Thyroid gland (tissue), 4 donors: Measurements from ENCODE around the gene PNPLA4. TPM values are rescaled to one million over a fixed set of nuclear protein-coding genes. Genes with fewer than 3 reads are reported as not detected.

ENCODE experiments used
- DNase-seq, 2 donors: peaks; one replicate each; pipeline ENCODE4 v3.0.0-alpha.2; 2019
- H3K27ac ChIP-seq, 3 donors: fragments of 200-600 bp; sonication (generic); 1 replicate in 2 of 3; 2 replicates in 1 of 3; pipeline ENCODE4 v1.5.1; 2016 to 2019; ENCODE audit warnings: mild to moderate bottlenecking in 1 of 3, moderate library complexity in 1 of 3
- H3K27me3 ChIP-seq: fragments of 200-600 bp; sonication (generic); one replicate; pipeline ENCODE4 v1.5.1; 2019
- H3K36me3 ChIP-seq, 2 donors: fragments of 200-600 bp; sonication (generic); one replicate each; pipeline ENCODE4 v1.5.1; 2016 to 2019
- H3K4me1 ChIP-seq, 2 donors: fragments of 200-600 bp; sonication (generic); one replicate each; pipeline ENCODE4 v1.5.1; 2017 to 2019
- H3K4me3 ChIP-seq, 3 donors: fragments of 200-600 bp; sonication (generic); replicated peaks in 1 of 3; 1 replicate in 2 of 3; 2 replicates in 1 of 3; pipeline ENCODE4 v1.5.1; 2016; ENCODE audit warnings: mild to moderate bottlenecking in 1 of 3
- H3K9me3 ChIP-seq: fragments of 200-600 bp; sonication (generic); one replicate; pipeline ENCODE4 v1.5.1; 2017
- CTCF ChIP-seq, 6 experiments: fragments of 200-600 bp in 3 of 6; fragments of 450-650 bp in 3 of 6; sonication (generic) in 3 of 6; IDR thresholded peaks; one replicate each; pipeline ENCODE4 v1.5.1; 2016 to 2019; ENCODE audit warnings: antibody characterized with exemption in 6 of 6, mild to moderate bottlenecking in 2 of 6, inconsistent platforms in 1 of 6, moderate library complexity in 1 of 6
- POLR2A ChIP-seq, 2 donors: fragments of 450-650 bp; IDR thresholded peaks; one replicate each; pipeline ENCODE4 v1.6.1; 2017; ENCODE audit warnings: antibody characterized with exemption in 2 of 2, mild to moderate bottlenecking in 2 of 2, moderate library complexity in 1 of 2
- WGBS, 2 donors: methylation state at CpG; one replicate each; pipeline ENCODE4 v1.1.5; 2017; 5-methylcytosine and 5-hydroxymethylcytosine counted together
- intact Hi-C: fragments of 100-400 bp; cut with DNase I; formaldehyde crosslinking; loops from one replicate; pipeline ENCODE4 v1.15.1; 2023
- small RNA-seq: library from RNA; depleted of rRNA; stranded (forward); fragments of <200 nt; gene quantifications from one replicate; pipeline ENCODE3, GENCODE V24; 2016
- total RNA-seq, 4 donors: library from RNA; depleted of rRNA; stranded (reverse); fragments of >200 nt; gene quantifications; one replicate each; pipeline ENCODE4 v1.2.3, GENCODE V29; 2016

Gene PNPLA4
- total RNA-seq, 4 donors from 2014 or later, result 19.7 to 70.1 (median 39.5) TPM

GRCh38 chrX:7889135-7889534 lies 38.1 kb downstream of the PNPLA4 start:
- intact Hi-C loops, result no loop called here
- WGBS, 2 donors, result 88 to 90% methylated on average over 2 of the region's 2 CpGs
- Histone ChIP-seq H3K4me3 (no peak overlapping the region), H3K4me1 (no peaks in the 10 kb centered on the region), H3K27me3 (no peaks in the 10 kb centered on the region), H3K36me3 (no peaks in the 10 kb centered on the region), H3K27ac (no peak overlapping the region), H3K9me3 (no peaks in the 10 kb centered on the region)
- TF ChIP-seq POLR2A (IDR thresholded peaks at IDR 0.05) (no peak), CTCF (IDR thresholded peaks at IDR 0.05) (no peak)
- DNase-seq, result no peak

GRCh38 chrX:7876957-7877356 lies 50.3 kb downstream of the PNPLA4 start:
- TF ChIP-seq CTCF (IDR thresholded peaks at IDR 0.05), result no peak
- TF ChIP-seq POLR2A (IDR thresholded peaks at IDR 0.05), result no peak
- Histone ChIP-seq H3K27me3 (no peaks in the 10 kb centered on the region), H3K4me3 (no peak overlapping the region), H3K4me1 (no peaks in the 10 kb centered on the region), H3K9me3 (no peaks in the 10 kb centered on the region), H3K27ac (no peak overlapping the region), H3K36me3 (no peaks in the 10 kb centered on the region)
- intact Hi-C loops, result no loop called here
- 92 to 93% methylated on average over 2 of the region's 2 CpGs for WGBS, 2 donors
- no peak for DNase-seq

GRCh38 chrX:7872042-7872441 lies 55.2 kb downstream of the PNPLA4 start:
- TF ChIP-seq POLR2A (IDR thresholded peaks at IDR 0.05) (no peak), CTCF (IDR thresholded peaks at IDR 0.05) (no peak)
- DNase-seq, result no peak
- H3K27ac ChIP-seq, result no peak overlapping the region
- intact Hi-C loops, result no loop called here
- no peaks in the 10 kb centered on the region for H3K27me3 ChIP-seq
- H3K36me3 ChIP-seq, result no peaks in the 10 kb centered on the region
- no peaks in the 10 kb centered on the region for H3K9me3 ChIP-seq
- no peaks in the 10 kb centered on the region for H3K4me1 ChIP-seq
- WGBS, 2 donors, result 78 to 82% methylated on average over 4 of the region's 4 CpGs
- no peak overlapping the region for H3K4me3 ChIP-seq

- intact Hi-C loops, result no loop called here
- Histone ChIP-seq H3K27ac (no peak overlapping the region), H3K4me3 (no peak overlapping the region), H3K36me3 (no peaks in the 10 kb centered on the region), H3K27me3 (no peaks in the 10 kb centered on the region), H3K9me3 (no peaks in the 10 kb centered on the region), H3K4me1 (no peaks in the 10 kb centered on the region)
- TF ChIP-seq POLR2A (IDR thresholded peaks at IDR 0.05) (no peak), CTCF (IDR thresholded peaks at IDR 0.05) (no peak)
- DNase-seq, result no peak
- WGBS, 2 donors, result 23 to 30% methylated on average over 1 of the region's 1 CpG
Observed at GRCh38 chrX:7852166-7852565, 75.0 kb downstream of the PNPLA4 start.

Small RNA genes within 50 kb of the gene (small RNA-seq; reads per million reads assigned to genes)
- not detected for gene AC005296.1

Other genes with a start within 250 kb of the PNPLA4 start
- under 1 TPM in 1 of 4 donors, not detected in 3; 0.54 TPM for gene VCX, start 84.2 kb downstream of the PNPLA4 start, total RNA-seq
- gene VCX2, start 243.9 kb upstream of the PNPLA4 start, total RNA-seq, result not detected